GM19035 (cell line): Measurements from ENCODE around the gene ABCB4.

Experiments used
- ATAC-seq: cut with Tn5 transposase; IDR thresholded peaks from one replicate; pipeline ENCODE4 v1.9.1; 2021; ENCODE audit not compliant: unreplicated experiment

Gene ABCB4

DNA sequence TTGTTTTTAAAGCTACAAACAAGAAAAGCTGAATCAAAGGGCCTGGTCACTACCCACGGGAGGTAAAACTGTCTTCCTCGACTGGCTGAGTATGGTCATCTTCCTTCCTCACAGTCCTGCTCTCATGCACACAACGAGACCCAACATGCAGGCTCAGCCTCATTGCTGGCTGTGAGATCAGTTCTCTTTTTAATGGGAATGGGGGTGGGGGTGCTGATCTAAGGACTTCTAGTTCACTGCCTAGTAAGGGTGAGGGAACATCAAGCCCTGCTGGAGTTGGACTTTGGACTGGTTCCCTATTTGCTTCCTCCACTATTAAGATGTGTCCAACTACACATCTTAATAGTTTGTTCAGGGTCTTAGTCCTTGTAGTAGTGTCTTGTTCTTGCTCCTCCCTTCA lies 48.2 kb downstream of the ABCB4 start:
- no peak for ATAC-seq

DNA sequence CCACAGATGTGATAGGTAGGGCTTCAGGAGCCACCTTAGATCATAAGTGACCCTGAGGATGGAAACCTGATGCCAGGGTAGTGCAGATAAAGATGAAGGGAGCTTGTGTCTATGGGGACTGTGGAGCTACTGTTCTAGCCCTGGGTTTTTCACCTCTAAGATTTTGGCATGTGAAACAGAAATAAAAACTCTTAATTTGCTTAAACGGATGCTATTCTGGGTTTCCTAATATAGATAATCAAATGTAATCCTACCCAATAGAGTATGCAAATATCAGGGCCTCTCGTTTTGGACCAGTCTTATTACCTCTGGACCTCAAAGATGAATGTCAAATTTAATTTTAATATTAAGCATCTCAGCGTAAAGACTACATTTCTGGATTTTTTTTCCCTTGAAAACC lies 49.3 kb downstream of the ABCB4 start:
- no peak for ATAC-seq

DNA sequence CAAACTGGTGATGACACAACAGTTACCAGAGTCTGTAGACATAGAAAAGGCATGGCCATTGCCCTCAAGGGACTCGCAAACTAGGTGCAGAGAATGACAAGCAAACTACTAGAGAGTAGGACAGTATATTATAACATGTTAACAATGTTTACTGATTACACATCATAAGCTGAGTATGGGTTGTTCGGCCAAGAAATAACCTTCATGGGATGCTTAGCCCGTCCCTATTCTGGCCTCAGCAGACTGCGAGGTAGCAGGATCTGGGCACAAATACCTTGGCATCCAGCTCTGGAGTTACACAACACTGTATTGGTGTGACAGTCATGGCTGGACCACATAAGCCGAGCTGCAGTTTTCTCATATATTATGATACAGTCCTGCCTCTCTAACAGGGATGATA lies 51.4 kb downstream of the ABCB4 start:
- no peak for ATAC-seq

DNA sequence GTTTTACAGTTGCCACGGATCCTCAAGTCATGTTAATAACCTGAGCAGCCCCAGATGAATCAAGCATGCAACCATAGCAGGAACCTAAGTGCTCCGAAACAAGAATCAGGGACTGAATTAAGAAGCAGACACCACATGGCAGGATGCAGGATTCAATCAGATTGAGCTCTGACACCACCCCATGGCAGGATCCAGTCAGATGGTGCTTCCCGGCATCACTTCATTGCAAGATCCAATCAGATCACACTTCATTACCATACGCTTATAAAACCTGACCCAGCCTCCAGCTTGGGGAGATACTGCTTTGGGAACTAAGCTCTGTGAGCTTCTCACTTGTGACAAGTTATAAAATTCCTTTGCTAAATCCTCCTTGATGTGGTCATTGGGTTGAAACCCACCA lies 55.3 kb downstream of the ABCB4 start:
- no peak for ATAC-seq

DNA sequence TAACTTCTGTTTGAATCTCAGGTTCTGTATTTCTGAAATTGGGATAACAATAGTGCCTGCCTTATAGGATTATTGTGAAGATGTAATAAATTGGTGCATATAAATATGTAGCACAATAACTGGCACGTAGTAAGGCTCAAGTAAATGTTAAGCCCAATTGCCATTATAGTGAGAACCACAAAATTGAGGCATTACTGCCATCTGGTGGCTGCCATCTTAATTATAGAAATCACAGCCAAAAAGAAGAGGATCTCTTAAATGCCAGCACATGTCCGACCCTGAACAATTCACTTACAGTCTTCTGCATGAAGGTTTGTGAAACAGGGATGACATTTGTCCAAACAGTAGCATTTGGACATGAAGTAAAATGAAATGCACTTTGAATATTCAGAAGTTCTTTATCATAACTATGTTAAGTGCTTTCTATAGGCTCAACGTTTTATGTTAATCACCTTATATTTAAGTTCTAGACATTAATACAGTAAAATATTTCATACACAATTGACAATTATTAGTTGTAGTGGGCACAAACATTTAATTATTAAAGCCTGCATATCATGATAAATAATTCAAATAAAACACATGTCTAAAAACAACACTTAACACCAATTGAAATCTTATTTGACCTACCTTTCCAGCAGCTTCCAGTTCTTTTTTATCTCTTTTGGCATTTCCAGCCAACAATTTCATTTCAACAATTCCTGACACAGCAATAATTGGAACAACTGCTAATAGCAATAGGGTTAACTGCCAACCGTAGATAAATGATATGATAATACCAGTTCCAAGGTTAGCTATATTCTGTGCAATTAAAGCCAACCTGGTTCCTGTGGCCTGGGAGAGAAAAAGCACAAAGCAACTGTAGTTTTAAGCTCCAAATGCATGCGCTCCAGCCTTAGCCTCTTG lies 58.5 kb downstream of the ABCB4 start:
- ATAC-seq: peak; percentile 91

DNA sequence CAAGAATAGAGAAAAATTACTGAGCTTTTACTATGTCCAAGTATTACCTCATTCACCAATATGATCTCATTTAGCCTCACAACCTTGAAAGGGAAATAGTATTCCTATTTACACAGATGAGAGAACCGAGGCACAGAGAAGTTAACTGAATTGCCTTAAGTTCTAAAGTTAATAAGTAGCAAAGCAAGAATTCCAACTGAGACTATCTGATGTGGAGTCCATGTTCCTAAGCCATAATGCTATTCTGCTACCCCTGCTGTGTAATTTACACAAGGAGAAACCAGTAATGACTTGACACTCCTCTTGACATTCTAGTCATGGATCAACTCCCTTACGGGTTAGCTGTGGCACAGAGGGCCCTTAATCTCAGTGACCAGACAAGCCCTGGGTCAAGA lies 60.7 kb downstream of the ABCB4 start:
- ATAC-seq: no peak

DNA sequence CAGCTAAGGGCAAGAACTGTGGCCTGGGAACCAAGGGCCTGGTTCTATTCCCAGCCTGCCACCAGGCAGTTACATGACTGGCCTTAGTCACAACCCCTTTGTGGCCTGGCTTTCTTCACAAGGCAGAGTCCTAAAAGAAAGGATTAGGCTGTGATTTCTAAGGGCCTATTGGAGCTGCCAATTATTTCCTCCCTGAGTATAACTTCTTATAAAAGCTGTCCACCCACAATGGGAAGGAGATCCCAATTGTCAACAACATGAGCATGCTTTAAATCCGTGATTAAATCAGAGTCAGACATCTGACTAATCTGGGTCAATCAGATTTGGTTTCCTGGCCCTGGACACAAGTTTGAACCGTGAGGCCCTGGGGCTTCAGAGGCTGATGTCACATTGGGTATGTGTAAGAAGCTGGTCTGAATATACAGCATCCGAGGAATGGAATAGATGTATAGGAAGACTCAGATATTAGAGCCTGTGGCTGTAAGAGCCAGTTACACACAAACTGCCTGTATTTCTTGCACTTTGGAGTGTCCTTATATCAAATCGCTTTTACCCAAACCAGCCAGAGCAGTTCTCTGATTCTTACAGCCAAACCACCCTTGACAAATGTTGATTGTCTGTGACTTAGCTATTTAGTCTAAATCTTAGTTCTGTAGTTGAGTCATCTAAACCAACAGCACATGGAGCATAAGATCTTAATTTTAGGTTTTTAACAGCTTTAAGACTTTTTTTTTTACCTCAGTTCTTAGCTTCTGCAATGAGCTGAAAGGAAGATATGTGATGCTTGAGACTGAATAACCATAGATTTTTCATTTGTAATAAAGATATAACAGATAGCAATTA lies 61.3 kb downstream of the ABCB4 start:
- no peak for ATAC-seq

DNA sequence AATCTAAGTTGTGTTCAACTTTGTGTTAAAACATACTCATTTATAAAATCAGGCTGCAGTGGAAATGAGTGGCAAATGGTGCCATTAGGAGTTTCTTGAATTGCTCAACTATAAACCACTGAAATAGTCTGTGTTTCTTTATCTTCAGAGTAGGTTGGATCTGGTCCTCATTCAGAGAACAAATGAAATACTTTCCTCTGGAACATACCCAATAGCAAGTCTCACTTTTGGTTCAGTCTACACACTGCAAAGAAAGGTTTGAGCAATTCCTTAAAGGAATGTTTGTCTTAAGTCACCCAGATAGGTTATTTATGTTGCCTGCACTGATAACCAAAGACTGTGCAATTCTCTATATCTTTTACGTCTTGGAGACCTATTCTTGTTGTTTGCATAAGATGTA lies 62.5 kb downstream of the ABCB4 start:
- no peak for ATAC-seq

DNA sequence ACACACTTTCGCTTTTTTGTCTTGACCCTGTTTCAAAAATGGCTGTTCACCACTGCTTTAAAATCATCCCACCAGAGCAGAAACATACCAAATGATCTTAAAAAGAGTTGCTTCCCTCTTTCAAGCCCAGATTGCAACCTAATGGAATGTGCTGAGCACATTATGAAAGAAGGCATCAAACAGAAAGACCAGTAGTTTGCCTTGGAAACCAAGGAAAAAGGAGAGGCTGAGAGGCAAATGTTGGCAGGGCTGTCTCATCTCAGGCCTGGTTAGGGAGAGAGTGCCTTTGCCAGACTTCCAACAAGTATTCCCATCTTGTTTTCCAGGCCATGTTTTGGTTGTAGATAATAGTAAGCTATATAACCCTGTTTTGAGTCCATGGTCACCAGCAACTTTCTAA lies 64.3 kb downstream of the ABCB4 start:
- ATAC-seq: no peak

DNA sequence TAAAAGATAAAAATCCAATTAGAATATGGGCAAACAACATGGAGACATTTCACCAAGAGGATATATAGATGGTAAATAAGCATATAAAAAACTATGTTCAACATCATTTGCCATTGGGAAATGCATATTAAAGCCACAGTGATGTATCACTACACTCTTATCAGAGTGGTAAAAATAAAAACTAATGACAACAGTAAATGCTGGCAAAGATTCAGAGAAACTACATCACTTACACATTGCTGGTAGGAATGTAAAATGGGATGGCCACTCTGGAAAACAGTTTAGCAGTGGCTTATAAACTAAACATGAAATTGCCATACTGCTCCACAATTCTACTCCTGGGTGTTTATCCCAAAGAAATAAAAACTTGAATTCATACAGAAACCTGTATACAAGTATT lies 70.8 kb downstream of the ABCB4 start:
- ATAC-seq: no peak

DNA sequence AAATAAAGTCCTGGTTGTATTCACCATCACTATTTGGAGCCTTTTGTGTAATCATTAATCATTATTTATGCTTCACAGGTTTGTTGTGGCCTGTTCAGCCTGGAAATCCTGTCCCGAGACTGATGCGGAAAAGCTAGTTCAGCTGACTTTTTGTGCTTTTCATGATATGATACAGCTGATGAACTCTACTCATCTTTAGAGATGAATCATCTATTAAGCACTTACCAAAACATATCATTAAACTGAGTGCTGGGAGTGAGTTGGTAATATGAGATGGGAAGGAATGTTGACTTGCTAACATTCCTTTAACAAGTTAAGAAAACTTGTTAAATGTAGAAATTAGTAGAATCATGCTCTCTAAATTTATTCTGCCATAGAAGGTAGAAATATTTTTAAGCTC lies 77.0 kb downstream of the ABCB4 start:
- ATAC-seq: no peak

DNA sequence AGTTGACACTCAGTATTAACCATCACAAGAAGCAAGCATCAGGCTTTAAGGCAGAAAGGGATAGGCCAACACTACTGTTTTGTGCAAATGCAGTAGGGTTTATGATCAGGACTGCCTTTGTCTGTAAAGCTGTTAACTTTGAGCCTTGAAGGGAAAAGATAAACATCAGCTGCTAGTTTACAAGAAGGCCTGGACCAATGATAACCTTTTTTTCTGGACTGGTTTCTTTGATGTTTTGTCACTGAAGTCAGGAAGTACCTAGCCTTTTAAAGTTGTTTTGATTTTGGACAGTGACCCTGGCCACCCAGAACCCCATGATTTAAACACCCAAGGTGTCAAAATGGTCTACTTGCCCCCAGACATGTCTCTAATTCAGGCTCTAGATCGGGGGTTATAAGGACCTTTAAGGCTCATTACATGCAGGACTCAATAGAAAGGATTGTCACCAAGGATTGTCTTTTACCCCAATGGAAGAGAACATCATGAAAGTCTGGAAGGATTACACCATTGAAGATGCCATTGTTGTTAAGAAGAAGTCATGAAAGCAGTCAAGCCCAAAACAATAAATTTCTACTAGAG lies 79.9 kb downstream of the ABCB4 start:
- no peak for ATAC-seq

DNA sequence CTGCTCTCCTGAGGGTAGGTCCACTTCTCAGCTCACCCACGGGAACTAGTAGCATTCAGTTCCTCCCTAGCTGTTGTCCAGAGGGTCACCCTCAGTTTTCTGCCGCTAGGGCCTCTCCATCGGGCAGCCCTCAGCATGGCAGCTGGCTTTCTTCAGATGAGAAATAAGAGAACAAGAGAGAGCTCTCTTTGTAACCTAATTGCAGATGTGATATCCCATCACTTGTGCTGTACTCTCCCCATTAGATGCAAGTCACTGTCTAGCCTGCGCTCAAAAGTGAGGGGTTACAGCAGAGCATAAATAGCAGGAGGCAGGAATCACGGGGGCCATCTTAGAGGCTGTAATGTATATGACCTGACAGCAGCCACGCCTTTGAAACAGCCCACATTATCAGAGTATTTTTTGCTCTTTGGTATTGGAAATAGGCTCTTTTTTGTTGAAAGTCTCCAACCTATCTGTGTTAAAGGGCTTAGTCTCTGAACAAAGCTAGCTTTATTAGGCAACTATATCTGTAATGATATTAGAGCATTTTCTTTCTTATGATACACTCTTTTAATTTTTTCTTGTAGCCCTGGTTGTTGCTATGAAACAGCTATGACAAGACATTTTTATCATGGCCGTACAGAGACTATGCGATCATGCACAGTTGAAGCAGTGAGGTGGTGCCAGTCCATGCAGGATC lies 84.3 kb downstream of the ABCB4 start:
- no peak for ATAC-seq

DNA sequence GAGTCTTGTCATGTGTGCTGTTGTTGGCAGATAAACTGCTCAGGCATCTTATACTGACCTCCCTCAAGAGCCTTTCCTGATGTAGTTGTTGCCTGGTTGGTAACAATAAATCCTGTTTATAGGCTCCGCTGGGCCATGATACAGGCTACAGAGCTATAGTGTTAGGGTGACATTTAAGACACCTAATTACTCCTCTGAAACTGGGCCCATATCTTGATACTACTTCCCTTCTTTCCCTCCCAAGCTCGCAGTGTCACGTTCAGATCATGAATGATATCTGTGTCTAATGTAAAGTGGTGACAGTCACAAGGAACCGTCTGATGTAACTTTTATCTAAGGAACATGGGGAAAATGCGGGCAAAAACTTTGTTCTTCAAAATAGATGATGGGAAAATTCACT lies 94.6 kb downstream of the ABCB4 start:
- ATAC-seq: no peak

DNA sequence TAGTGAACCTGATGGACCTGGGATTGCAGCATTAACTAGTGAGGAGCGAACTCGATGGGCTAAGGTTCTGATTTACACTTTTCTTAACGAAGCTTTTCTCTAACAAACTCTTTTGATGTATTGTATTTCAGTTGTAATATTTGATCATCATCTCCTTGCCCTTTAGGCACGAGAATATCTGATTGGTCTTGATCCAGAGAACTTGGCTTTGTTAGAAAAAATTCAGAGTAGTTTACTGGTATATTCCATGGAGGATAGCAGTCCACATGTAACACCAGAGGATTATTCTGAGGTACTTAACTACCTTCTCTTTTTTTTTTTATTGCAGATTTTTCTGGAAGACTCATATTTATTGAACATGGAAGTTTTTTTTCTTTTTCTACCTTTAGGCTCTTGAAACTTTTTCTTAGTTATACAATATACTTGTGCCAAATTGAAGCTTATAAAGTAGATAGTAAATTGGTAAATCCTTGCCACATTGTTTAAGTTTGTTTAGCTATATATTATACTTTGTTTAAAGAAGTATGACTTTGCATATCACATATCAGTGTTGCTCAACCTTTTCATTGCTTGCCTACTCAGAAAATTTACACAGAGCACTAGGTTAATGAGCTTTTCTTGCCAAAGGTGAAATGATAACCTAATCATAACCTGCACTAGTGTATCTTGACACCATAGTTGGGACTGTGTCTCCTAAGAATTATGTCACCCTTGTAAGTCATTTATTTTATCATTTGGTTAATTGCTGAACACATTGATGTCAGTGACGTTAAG lies 99.6 kb downstream of the ABCB4 start:
- no peak for ATAC-seq

DNA sequence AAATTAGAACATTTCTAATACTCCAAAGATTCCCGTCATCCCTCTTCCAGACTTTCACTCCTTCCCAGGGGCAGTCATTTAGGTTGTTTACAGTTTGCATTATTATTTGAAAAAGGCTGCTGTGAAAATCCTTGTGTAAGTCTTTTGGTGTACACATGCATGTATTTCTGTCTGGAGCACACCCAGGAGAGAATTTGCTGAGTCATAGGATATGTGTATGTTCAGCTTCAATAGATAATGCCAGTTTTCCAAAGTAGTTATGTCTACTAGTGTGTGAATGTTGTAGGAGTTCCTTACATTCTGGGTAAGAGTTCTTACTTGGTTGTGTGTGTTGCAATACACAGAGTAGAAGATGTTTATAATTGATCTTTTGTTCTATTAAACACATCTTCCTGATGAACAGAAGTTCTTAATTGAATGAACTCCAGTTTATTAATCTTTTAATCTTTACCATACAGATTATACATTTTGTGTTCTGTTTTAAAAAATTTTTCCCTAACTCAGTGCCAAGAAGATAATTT lies 104.8 kb downstream of the ABCB4 start:
- ATAC-seq: no peak

DNA sequence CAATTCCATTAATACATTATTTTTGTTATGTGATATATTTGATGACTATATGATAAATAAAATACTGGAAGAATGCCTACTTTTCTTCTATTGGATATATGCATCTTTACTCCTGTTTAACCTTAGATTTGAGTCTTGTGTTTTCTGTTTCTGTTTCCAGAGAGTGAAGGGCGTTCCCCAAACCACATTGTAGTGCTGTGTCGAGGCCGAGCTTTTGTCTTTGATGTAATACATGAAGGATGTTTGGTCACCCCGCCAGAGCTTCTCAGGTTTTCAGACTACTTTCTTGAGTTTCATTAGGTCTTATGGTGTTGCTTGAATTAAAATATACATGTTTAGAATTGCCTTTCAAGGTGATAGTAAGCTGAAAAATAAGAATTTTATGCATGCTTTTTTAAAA lies 106.3 kb downstream of the ABCB4 start:
- no peak for ATAC-seq

DNA sequence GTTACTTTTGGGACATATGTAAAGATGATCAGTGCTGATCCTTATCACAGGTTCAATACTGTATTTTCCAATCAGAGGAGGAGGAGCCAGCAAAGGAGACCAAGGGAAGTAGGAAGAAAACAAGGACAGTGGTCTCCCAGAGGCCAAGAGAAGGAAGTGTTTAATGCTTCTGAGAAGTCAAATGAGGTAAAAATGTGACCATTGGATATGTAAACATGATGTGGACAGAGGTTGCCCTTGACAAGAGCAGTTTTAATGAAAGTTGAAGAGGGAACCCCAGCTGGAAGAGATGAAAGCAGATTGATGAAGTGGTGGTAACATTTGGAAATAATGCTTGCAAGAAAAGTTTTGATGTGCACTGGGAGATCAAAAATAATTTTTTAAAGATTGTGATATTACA lies 111.2 kb downstream of the ABCB4 start:
- ATAC-seq: no peak

DNA sequence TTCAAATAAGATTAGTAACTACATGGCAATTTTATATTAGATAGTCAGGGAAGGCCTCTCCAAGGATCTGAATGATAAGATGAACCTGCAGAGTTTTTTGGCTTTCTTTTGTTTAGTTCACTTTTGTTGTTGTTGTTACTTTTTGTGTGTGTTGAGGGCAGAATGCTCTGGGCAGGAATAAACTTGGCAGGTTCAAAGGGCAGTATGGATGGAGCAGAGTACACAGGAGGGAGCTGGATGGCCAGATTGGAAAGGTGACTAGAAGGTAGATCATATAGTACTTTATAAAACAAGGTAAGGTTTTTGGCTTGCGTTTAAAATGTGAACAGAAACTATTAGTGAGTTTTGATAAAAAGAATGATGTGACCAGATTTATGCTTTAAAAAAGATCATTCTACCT lies 112.1 kb downstream of the ABCB4 start:
- no peak for ATAC-seq

DNA sequence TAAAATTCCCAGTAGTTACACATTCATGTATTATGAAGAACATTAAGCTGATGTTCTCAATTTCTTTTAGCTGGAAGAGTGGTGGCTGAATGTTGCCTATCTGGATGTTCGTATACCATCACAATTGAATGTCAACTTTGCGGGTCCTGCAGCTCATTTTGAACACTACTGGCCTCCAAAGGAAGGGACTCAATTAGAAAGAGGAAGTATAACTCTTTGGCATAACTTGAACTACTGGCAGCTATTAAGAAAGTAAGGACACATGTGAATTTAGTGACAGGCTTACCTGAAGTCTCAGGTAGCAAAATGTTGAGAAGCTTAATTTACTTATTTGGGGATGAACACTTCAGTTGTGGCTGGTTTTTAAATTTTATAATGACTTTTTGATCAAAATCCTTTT lies 114.2 kb downstream of the ABCB4 start:
- ATAC-seq: no peak
